Measurements from ENCODE around the gene PPFIA2.

PPFIA2 gene

DNA sequence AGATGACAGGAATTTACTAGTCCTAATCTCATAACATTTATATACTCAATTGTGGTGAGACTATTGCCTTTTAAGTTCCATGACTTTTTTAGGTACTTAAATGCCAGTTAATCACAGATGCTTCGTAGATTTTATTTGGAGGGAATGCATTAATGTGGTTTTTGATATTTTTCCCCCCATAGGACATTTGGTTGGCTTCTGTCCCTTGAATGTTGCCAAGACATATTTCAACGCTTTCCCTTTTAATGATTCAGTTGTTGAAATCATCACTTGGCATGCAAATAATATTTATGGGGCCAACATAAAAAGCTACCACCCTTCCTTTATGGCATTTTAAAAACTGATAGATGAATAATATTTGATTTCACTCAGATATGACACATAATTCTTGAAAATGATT, 509.2 kb downstream of the PPFIA2 start:
- TF ChIP-seq, protein P1, sequence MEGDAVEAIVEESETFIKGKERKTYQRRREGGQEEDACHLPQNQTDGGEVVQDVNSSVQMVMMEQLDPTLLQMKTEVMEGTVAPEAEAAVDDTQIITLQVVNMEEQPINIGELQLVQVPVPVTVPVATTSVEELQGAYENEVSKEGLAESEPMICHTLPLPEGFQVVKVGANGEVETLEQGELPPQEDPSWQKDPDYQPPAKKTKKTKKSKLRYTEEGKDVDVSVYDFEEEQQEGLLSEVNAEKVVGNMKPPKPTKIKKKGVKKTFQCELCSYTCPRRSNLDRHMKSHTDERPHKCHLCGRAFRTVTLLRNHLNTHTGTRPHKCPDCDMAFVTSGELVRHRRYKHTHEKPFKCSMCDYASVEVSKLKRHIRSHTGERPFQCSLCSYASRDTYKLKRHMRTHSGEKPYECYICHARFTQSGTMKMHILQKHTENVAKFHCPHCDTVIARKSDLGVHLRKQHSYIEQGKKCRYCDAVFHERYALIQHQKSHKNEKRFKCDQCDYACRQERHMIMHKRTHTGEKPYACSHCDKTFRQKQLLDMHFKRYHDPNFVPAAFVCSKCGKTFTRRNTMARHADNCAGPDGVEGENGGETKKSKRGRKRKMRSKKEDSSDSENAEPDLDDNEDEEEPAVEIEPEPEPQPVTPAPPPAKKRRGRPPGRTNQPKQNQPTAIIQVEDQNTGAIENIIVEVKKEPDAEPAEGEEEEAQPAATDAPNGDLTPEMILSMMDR (IDR thresholded peaks at IDR 0.05; ENCODE audit: low read depth, low read length), result no peak
- H3K4me3 ChIP-seq (ENCODE audit: low read depth, low read length), result no peak overlapping the region

DNA sequence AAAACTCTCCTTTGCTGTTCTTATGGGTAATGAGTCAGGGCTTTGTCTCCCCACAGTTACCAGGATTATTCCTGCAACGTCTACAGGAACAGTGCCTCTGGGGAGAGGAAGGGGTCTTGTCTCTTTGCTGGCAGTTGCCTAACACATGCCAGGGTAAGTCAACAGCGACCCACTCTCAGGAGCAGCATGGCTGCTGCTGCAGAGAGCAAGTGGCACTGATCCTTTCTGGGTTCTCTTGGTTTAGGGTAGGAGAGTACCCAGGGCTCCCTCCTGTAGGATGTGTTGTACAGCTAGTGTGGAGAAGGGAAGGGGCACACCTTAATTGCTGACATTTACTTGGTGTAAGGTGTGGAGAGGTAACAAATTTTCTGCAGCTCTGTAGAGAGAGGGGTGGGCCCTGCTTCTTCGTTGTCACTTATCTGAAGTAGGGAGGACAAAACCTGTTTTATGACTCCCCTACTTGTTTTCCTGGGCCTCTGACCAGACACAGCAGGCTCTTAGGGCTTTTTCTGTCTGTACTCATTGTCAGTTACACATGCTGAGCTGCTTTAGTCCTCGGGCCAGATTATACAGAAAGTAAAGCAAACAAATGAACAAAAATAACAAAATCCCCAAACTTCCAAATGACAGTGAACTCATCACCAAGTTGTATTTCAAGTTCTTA, 513.1 kb downstream of the PPFIA2 start:
- no peak overlapping the region for H3K4me3 ChIP-seq (ENCODE audit: low read depth, low read length)
- TF ChIP-seq, protein P1 (IDR thresholded peaks at IDR 0.05; ENCODE audit: low read depth, low read length), result no peak

DNA sequence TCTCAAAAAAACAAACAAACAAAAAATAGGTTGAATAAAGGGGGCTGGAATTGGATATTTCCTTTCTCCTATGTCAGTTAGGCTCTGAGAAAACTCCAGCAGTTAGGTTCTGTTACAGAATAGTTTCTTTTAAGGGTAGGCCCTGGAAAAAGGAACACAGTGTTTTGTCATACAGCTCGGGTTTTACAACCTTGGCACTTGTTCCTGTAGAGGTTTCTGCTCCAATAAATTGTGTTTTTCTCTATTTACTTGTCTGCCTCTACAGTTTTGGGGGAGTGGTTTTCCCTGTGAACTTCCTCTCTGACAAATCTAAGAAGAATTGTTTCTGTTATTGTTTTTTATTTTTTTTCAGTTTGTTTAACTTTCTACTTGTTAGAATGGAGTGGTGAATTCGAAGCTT, 513.7 kb downstream of the PPFIA2 start:
- no peak overlapping the region for H3K4me3 ChIP-seq (ENCODE audit: low read depth, low read length)
- TF ChIP-seq, protein P1 (IDR thresholded peaks at IDR 0.05; ENCODE audit: low read depth, low read length), result no peak

DNA sequence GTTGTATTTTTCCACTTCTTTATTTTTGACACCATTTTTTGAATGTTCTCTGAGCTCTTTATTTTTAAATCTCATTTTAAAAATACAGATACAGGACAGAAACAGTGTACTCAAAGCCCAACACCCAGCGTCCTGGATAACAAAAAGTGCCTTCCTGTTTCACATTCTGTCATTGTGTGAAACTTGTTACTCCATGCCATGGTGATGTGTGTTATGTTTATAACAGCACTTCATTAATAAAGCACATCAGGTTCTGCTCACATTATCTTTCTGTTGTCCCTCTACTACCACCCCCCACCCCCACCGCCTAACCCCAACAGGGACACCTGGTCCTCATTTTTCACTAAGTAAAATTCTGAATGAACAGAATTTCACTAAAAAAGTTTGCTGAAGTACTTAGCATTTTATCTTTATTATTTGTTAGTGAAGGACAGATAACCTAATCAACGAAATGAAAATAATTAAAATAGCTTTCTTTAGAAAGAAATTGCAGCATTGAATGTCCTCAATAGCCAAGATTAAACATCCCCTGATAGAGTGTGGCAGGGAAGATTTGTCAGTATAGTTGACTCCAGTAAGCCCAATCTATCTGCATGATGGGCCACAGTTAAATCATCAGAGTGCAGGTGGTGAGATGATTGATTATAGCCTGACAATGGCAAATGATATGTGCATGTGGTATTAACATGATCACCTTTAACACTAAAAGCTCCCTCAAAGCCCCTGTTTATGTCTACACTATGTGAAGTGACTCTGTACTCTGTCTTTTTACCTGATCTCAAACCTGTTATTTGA, 527.4 kb downstream of the PPFIA2 start:
- H3K4me3 ChIP-seq (ENCODE audit: low read depth, low read length), result no peak overlapping the region
- TF ChIP-seq, protein P1 (IDR thresholded peaks at IDR 0.05; ENCODE audit: low read depth, low read length), result no peak

DNA sequence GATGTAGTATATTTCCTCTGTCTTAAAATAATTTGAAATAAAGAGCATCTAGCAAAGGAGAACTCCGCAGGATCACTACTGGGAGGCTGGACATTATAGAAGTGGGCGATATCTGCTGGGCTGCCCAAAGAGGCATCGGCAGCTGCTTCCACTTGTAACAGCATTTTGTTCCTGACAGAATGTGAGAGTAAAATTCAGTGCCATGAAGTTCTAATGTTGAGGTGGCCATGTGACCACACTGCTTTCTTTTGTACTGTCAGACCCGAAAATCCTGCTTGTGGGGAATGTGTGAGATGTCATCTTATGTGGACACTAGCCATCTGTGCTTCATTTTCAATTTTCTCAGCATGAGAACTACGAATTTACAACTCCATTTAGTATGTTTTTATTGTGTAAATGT, 529.4 kb downstream of the PPFIA2 start:
- no peak overlapping the region for H3K4me3 ChIP-seq (ENCODE audit: low read depth, low read length)
- TF ChIP-seq, protein P1 (IDR thresholded peaks at IDR 0.05; ENCODE audit: low read depth, low read length), result no peak

DNA sequence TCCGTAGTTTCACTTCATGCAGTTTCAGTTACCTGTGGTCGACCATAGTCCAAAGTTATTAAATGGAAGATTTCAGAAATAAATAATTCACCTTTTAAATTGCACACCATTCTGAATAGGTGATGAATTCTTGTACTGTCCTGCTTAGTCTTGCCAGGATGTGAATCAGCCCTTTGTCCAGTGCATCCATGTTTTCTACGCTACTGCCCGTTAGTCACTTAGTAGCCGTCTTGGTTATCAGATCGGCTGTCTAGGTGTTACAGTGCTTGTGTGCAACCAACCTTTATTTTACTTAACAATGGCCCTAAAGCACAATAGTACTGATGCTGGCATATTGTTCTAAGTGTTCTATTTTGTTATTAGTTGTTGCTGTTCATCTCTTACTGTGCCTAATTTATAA, 534.5 kb downstream of the PPFIA2 start:
- no peak overlapping the region for H3K4me3 ChIP-seq (ENCODE audit: low read depth, low read length)
- TF ChIP-seq, protein P1 (IDR thresholded peaks at IDR 0.05; ENCODE audit: low read depth, low read length), result no peak
